Right lobe of liver (tissue), 6 donors: ENCODE results near the gene DNAJC28. TPM values are rescaled to one million over a fixed set of nuclear protein-coding genes. Genes with fewer than 3 reads are reported as not detected.
"Not testable (repeated sequence)": the region's sequence is repeated elsewhere in the genome, so short reads cannot be mapped to it uniquely, and the experiment has no call there.

Source experiments
- ATAC-seq, 4 donors: fragments of 200-7000 bp; cut with Tn5 transposase; one replicate each; pipeline ENCODE4 v1.9.1; 2020; ENCODE audit warnings: mild to moderate bottlenecking in 4 of 4, moderate library complexity in 4 of 4
- DNase-seq, 3 donors: peaks; one replicate each; pipeline ENCODE4 v3.0.0-alpha.2; 2020
- H3K27ac ChIP-seq, 3 donors: fragments of 200-600 bp; one replicate each; pipeline ENCODE4 v1.8.0; 2022
- H3K27me3 ChIP-seq, 2 donors: fragments of 200-600 bp; one replicate each; pipeline ENCODE4 v1.8.0; 2022
- H3K36me3 ChIP-seq, 4 donors: fragments of 200-600 bp; sonication (generic) in 1 of 4; one replicate each; pipeline versions ENCODE4 v1.5.1 to v1.8.0; 2017 to 2022; ENCODE audit warnings: control low read depth in 1 of 4
- H3K4me1 ChIP-seq, 4 donors: fragments of 200-600 bp; sonication (generic) in 1 of 4; one replicate each; pipeline versions ENCODE4 v1.5.1 to v1.8.0; 2017 to 2022; ENCODE audit warnings: control low read depth in 1 of 4
- H3K4me3 ChIP-seq, 3 donors: fragments of 200-600 bp; one replicate each; pipeline ENCODE4 v1.8.0; 2022
- H3K9me3 ChIP-seq, 4 donors: fragments of 200-600 bp; sonication (generic) in 1 of 4; one replicate each; pipeline versions ENCODE4 v1.5.1 to v1.8.0; 2017 to 2022; ENCODE audit warnings: control low read depth in 1 of 4
- POLR2A ChIP-seq: fragments of 450-650 bp; IDR thresholded peaks from one replicate; pipeline ENCODE4 v1.6.1; 2017; ENCODE audit warnings: antibody characterized with exemption, mild to moderate bottlenecking
- WGBS: methylation state at CpG from one replicate; pipeline ENCODE4 v1.1.6; 2018; ENCODE audit warnings: low coverage, low lambda C conversion rate; ENCODE audit not compliant: insufficient coverage; ENCODE audit errors: missing lambda C conversion rate; 5-methylcytosine and 5-hydroxymethylcytosine counted together
- intact Hi-C, 2 donors: fragments of 100-400 bp; cut with DNase I; formaldehyde crosslinking; loops; one replicate each; pipeline versions ENCODE4 v1.11.2 to v1.14.1; 2022
- total RNA-seq, 6 experiments: library from RNA; depleted of rRNA in 2 of 6; stranded (reverse); fragments of >200 nt in 2 of 6; fragmentation: NEBNext Ultra II Directional in 3 of 6; extraction: Animal tissue kit (Norgen Biotek cat#: 25700) in 3 of 6; gene quantifications; one replicate each; pipeline versions ENCODE4 v1.1.0 to v1.2.4, GENCODE V29; 2016 to 2023
- TF ChIP-seq, protein P1 (sequence below), 4 donors: fragments of 200-600 bp in 3 of 4; fragments of 450-650 bp in 1 of 4; IDR thresholded peaks; one replicate each; pipeline versions ENCODE4 v1.5.1 to v1.8.0; 2016 to 2022; ENCODE audit warnings: antibody characterized with exemption in 4 of 4, mild to moderate bottlenecking in 2 of 4
- donor health status: DM: no; HTN: yes; CAD: no.
- donor health status: DM: no; HTN: no; CAD: no.
- donor health status: DM: no; HTN: no; CAD: no.
- donor health status: DM: no; HTN: yes; CAD: no.
- donor health status: DM: no; HTN: yes; CAD: no.

DNAJC28 gene
- total RNA-seq, 6 experiments from 2014 or later: 1.7 to 2.7 (median 1.9) TPM

DNA sequence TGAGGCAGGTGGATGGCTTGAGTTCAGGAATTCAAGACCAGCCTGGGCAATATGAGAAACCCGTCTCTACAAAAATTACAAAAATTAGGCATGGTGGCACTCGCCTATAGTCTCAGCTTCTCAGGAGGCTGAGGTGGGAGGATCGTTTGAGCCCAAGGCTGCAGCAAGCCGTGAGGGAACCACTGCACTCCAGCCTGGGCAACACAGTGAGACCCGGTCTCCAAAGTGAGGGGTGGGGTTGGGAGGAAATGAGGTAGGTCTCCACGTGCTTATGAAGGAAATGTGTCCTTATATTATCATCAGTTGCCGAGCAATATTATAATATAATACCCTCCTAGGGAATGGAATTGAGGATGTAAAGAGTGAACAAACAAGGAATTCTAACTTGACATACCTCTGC is 14.4 kb downstream of the DNAJC28 start:
- Histone ChIP-seq H3K36me3 (no peaks in the 10 kb centered on the region), H3K27me3 (no peaks in the 10 kb centered on the region), H3K27ac (no peak overlapping the region), H3K4me1 (peaks cover 0 to 12% (median 0%) of the 10 kb centered on the region in 4 donors), H3K4me3 (no peak overlapping the region), H3K9me3 (no peaks in the 10 kb centered on the region)
- 98% methylated on average over 5 of the region's 7 CpGs for WGBS
- ATAC-seq: no peak
- TF ChIP-seq, protein P1, sequence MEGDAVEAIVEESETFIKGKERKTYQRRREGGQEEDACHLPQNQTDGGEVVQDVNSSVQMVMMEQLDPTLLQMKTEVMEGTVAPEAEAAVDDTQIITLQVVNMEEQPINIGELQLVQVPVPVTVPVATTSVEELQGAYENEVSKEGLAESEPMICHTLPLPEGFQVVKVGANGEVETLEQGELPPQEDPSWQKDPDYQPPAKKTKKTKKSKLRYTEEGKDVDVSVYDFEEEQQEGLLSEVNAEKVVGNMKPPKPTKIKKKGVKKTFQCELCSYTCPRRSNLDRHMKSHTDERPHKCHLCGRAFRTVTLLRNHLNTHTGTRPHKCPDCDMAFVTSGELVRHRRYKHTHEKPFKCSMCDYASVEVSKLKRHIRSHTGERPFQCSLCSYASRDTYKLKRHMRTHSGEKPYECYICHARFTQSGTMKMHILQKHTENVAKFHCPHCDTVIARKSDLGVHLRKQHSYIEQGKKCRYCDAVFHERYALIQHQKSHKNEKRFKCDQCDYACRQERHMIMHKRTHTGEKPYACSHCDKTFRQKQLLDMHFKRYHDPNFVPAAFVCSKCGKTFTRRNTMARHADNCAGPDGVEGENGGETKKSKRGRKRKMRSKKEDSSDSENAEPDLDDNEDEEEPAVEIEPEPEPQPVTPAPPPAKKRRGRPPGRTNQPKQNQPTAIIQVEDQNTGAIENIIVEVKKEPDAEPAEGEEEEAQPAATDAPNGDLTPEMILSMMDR (IDR thresholded peaks at IDR 0.05): no peak
- TF ChIP-seq POLR2A: no peak
- DNase-seq: peak in 1 of 3 donors; percentile 16
- intact Hi-C loops: no loop called here

DNA sequence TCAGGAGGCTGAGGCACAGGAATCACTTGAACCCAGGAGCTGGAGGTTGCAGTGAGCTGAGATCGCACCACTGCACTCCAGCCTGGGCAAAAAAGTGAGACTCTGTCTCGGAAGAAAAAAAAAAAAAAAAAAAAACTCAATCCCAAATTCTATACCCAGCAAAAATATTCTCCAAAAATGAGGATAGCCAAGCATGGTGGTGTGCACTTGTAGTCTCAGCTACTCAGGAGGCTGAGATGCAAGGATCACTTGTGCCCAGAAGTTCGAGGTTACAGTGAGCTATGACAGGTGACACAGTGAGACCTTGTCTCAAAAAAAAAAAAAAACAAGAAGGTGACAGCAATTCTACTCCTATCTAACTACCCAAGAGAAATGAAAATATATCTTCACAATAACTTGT is 18.2 kb downstream of the DNAJC28 start:
- WGBS: 100% methylated on average over 2 of the region's 3 CpGs
- TF ChIP-seq, protein P1 (IDR thresholded peaks at IDR 0.05): no peak
- no peak for TF ChIP-seq POLR2A
- Histone ChIP-seq H3K4me1 (peaks cover 0 to 5% (median 0%) of the 10 kb centered on the region in 4 donors), H3K27ac (no peak overlapping the region), H3K36me3 (no peaks in the 10 kb centered on the region), H3K27me3 (no peaks in the 10 kb centered on the region), H3K9me3 (no peaks in the 10 kb centered on the region), H3K4me3 (no peak overlapping the region)
- DNase-seq (no peak), ATAC-seq (no peak)
- intact Hi-C loops: no loop called here

DNA sequence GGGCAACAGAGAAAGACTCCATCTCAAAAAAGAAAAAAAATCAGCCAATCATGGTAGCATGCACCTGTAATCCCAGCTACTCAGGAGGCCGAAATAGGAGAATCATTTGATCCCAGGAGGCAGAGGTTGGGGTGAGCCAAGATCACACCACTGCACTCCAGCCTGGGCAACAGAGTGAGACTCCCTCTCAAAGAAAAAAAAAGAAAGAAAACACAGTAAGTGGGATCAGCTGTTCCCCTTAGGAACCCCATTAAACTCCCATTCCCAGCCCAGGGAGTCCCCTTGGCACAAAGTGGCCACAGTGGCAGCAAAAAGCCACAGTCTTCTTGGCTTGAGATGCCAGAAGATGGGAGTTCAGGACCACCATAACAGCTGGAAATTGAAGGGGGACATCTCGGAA is 20.8 kb downstream of the DNAJC28 start:
- no peak overlapping the region for H3K4me3 ChIP-seq
- H3K36me3 ChIP-seq: peaks cover 0 to 14% (median 0%) of the 10 kb centered on the region in 4 donors
- 89% methylated on average over 1 of the region's 2 CpGs for WGBS
- DNase-seq (no peak), ATAC-seq (no peak)
- TF ChIP-seq POLR2A: no peak
- TF ChIP-seq, protein P1 (IDR thresholded peaks at IDR 0.05): no peak
- intact Hi-C loops: no loop called here
- H3K27me3 ChIP-seq: no peaks in the 10 kb centered on the region
- H3K27ac ChIP-seq: no peak overlapping the region
- no peaks in the 10 kb centered on the region for H3K4me1 ChIP-seq
- H3K9me3 ChIP-seq: no peaks in the 10 kb centered on the region

DNA sequence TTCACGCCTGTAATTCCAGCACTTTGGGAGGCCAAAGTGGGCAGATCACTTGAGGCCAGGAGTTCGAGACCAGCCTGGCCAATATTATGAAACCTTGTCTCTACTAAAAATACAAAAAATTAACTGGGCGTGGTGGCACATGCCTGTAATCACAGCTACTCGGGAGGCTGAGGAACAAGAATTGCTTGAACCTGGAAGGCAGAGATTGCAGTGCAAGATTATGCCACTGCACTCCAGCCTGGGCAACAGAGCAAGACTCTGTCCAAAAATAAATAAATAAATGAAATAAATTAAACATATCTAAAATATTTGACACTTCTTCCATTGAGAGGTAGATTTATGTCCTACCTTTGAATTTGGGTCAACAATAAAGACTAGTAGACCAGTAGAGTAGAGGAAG is 22.3 kb downstream of the DNAJC28 start:
- H3K36me3 ChIP-seq: peaks cover 0 to 22% (median 0%) of the 10 kb centered on the region in 4 donors
- H3K4me1 ChIP-seq, DNase-seq, H3K4me3 ChIP-seq, ATAC-seq, intact Hi-C loops, H3K27me3 ChIP-seq, H3K9me3 ChIP-seq, H3K27ac ChIP-seq: not testable (repeated sequence)
- 91% methylated on average over 4 of the region's 4 CpGs for WGBS

DNA sequence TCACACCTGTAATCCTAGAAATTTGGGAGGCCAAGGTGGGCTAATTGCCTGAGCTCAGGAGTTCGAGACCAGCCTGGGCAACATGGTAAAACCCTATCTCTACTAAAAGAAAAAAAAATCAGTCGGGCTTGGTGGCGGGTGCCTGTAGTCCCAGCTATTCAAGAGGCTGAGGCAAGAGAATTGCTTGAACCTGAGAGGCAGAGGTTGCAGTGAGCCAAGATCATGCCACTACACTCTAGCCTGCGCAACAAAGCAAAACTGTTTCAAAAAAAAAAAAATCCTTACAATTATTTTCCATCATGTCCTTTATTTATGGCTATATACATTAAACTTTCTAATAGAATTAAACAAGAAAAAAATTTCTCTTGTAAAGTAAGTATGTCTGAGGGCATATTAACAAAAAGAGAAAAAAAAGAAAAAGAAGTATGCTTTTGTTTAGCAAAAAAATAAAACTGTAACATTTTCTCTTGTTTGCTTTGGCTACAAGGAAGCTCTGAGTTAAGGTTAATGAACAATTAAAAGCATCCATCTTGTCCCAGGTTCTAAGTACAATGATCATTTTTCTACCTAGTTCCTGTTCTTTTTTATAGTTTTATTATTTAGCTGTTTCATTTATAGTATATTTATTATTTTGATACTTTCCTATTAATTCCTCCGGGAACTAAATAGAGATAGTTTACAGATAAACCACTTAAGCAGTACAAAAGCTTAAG is 29.8 kb downstream of the DNAJC28 start:
- no peak for TF ChIP-seq POLR2A
- 48% methylated on average over 5 of the region's 5 CpGs for WGBS
- DNase-seq: peak in 1 of 3 donors; percentile 33
- peak; percentile 48 to 83 (median 66) for ATAC-seq
- Histone ChIP-seq H3K27ac (peak overlapping the region in 2 of 3 donors; percentile 6 to 14), H3K4me1 (peaks cover 0 to 15% (median 7%) of the 10 kb centered on the region in 4 donors), H3K27me3 (no peaks in the 10 kb centered on the region), H3K36me3 (peaks cover 0 to 46% (median 4%) of the 10 kb centered on the region in 4 donors), H3K9me3 (no peaks in the 10 kb centered on the region), H3K4me3 (peak overlapping the region in 1 of 3 donors; percentile 1)
- intact Hi-C loops: no loop called here
